Glutamatergic neuron (in vitro differentiated cells): ENCODE measurements around the gene ACTR1B. TPM values are rescaled to one million over a fixed set of nuclear protein-coding genes. Genes with fewer than 3 reads are reported as not detected.

Source experiments
- DNase-seq: peaks from one replicate; pipeline ENCODE4 v3.0.0; 2022
- H3K27ac Mint-ChIP-seq: one replicate; pipeline ENCODE4 v1.8.0; 2020; ENCODE audit warnings: mild to moderate bottlenecking, mixed read lengths, inconsistent platforms; ENCODE audit not compliant: unreplicated experiment
- H3K27me3 Mint-ChIP-seq: one replicate; pipeline ENCODE4 v1.8.0; 2020; ENCODE audit warnings: mild to moderate bottlenecking, moderate library complexity, mixed read lengths, inconsistent platforms; ENCODE audit not compliant: unreplicated experiment
- H3K36me3 Mint-ChIP-seq: one replicate; pipeline ENCODE4 v1.8.0; 2020; ENCODE audit warnings: mild to moderate bottlenecking, mixed read lengths, inconsistent platforms; ENCODE audit not compliant: unreplicated experiment
- H3K4me1 Mint-ChIP-seq: one replicate; pipeline ENCODE4 v1.8.0; 2020; ENCODE audit warnings: mild to moderate bottlenecking, low read depth, mixed read lengths, inconsistent platforms; ENCODE audit not compliant: unreplicated experiment
- H3K4me3 Mint-ChIP-seq: one replicate; pipeline ENCODE4 v1.8.0; 2020; ENCODE audit warnings: mild to moderate bottlenecking, mixed read lengths, inconsistent platforms; ENCODE audit not compliant: unreplicated experiment
- H3K9me3 Mint-ChIP-seq: one replicate; pipeline ENCODE4 v1.8.0; 2020; ENCODE audit warnings: mild to moderate bottlenecking, moderate library complexity, mixed read lengths, inconsistent platforms; ENCODE audit not compliant: unreplicated experiment
- total RNA-seq: library from RNA; stranded (reverse); fragmentation: NEBNext Ultra II Directional; extraction: Animal tissue kit (Norgen Biotek cat#: 25700); gene quantifications from one replicate; pipeline ENCODE4 v1.2.1, GENCODE V29; 2021; ENCODE audit not compliant: unreplicated experiment
- TF ChIP-seq, protein P1 (sequence below): fragments of 200-600 bp; sonication (generic); IDR thresholded peaks from one replicate; pipeline ENCODE4 v1.5.0; 2021; ENCODE audit not compliant: partially characterized antibody, unreplicated experiment

ACTR1B gene
- total RNA-seq, 1 donor from 2014 or later, result 104 TPM

DNA sequence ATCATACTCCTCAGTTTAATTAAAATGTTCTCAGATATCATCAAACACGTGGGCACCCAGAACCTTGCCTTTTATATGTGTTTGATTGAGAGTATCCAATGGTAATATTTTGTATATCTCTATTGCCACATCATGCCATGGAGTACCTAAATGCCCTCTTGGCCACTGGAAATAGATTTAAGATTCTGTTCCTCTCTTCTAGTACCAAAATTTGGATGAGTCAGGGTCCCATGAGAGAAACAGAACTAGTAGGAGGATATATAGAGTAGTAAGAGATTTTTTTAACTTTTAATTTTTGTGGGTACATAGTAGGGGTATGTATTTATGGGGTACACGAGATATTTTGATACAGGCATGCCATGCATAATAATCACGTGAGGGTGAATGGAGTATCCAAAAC lies 39.9 kb upstream of the ACTR1B start:
- Mint-ChIP-seq H3K27me3 (no peaks in the 10 kb centered on the region), H3K4me1 (peaks cover 14% of the 10 kb centered on the region), H3K36me3 (no peaks in the 10 kb centered on the region), H3K27ac (no peak overlapping the region), H3K4me3 (no peak overlapping the region), H3K9me3 (peaks cover 3% of the 10 kb centered on the region)
- TF ChIP-seq, protein P1, sequence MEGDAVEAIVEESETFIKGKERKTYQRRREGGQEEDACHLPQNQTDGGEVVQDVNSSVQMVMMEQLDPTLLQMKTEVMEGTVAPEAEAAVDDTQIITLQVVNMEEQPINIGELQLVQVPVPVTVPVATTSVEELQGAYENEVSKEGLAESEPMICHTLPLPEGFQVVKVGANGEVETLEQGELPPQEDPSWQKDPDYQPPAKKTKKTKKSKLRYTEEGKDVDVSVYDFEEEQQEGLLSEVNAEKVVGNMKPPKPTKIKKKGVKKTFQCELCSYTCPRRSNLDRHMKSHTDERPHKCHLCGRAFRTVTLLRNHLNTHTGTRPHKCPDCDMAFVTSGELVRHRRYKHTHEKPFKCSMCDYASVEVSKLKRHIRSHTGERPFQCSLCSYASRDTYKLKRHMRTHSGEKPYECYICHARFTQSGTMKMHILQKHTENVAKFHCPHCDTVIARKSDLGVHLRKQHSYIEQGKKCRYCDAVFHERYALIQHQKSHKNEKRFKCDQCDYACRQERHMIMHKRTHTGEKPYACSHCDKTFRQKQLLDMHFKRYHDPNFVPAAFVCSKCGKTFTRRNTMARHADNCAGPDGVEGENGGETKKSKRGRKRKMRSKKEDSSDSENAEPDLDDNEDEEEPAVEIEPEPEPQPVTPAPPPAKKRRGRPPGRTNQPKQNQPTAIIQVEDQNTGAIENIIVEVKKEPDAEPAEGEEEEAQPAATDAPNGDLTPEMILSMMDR, result no peak
- no peak for DNase-seq

DNA sequence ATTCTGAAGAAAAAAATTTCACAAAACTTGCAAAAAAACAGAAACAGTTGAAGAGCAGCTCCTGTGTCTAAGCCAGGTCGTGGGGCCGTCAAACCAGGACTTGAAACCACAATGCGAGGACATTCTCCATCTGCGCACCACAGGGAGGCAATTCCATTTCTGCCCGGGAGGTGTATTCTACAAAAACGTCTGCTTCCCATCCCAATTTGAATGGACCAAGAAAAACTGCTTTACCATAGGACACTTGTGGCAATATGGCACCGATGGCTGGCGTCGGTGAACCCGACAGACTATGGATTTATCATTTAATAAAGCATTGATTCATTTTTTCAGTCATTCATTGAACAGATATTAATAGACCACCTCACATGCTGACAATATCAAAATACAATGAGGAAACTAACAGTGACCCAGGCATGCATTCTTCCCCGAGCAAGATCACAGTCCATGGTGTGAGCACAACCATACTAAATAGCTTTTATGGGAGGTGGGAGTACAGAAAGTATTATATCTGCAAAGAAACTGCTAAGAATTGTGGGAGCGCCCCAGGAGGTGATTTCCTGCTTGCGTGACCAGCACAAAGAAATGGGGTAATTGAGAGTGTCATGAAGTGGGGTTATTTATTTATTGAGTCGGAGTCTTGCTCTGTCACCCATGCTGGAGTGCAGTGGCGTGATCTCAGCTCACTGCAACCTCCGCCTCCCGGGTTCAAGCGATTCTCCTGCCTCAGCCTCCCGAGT lies 39.1 kb upstream of the ACTR1B start:
- no peak overlapping the region for H3K27ac Mint-ChIP-seq
- H3K4me1 Mint-ChIP-seq, result peaks cover 19% of the 10 kb centered on the region
- H3K27me3 Mint-ChIP-seq, result no peaks in the 10 kb centered on the region
- TF ChIP-seq, protein P1, result no peak
- H3K36me3 Mint-ChIP-seq, result no peaks in the 10 kb centered on the region
- DNase-seq, result no peak
- H3K4me3 Mint-ChIP-seq, result no peak overlapping the region
- H3K9me3 Mint-ChIP-seq, result peaks cover 3% of the 10 kb centered on the region

DNA sequence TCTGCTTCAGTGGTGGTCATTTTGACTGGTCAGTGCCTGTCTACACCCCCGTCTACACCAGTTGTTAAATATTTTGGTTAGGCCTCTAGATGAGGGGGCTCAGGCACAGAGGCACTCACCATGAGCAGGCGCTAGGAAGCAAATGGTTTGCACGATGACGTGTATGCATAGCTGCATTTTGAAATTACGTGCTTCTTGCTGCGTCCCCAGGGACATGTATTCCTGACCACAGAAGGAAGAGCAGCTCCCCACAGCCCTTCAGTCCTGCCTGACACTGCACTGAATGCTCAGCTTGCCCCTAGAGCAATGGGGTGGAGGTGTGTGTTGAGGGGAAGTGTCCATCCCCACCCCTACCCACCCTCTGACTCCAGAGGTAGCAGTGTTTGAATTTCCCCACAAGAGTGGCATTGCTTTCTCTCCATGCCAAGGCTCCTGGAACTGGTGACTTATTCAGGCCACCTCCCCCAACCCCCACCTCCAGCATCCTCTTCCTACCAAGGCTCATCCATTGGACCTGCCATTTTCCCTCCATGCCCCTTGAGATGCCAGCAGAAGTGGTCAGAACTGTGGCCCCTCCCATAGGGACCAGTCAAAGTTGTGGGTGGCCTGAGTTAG lies 38.1 kb upstream of the ACTR1B start:
- Mint-ChIP-seq H3K4me1 (peaks cover 20% of the 10 kb centered on the region), H3K4me3 (no peak overlapping the region), H3K9me3 (peaks cover 3% of the 10 kb centered on the region), H3K27ac (no peak overlapping the region), H3K36me3 (no peaks in the 10 kb centered on the region), H3K27me3 (no peaks in the 10 kb centered on the region)
- TF ChIP-seq, protein P1, result no peak
- no peak for DNase-seq

DNA sequence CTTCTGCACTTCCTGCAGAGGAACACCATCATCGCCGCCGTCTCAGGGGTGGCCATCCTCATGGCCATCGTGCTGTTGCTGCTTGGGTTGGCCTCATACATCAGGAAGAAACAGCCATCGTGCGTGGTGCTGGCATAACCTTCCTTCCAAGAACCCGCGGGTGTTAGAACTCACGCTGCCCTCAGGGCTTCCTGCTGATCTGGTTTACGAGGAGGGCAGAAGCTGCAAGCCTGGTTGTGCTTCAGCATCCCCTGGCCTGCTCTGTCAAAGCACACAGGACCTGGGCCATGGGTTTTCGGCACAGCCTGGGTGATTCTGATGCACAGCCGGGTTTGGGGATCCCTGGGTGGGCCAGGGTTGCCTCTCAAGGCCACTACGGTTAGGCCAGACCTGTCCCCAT lies 37.3 kb upstream of the ACTR1B start:
- Mint-ChIP-seq H3K4me1 (peaks cover 20% of the 10 kb centered on the region), H3K9me3 (peaks cover 3% of the 10 kb centered on the region), H3K4me3 (no peak overlapping the region), H3K36me3 (no peaks in the 10 kb centered on the region), H3K27ac (no peak overlapping the region), H3K27me3 (no peaks in the 10 kb centered on the region)
- TF ChIP-seq, protein P1, result no peak
- no peak for DNase-seq
